DMS53 treated with DMSO at 0.1 percent for 48 hours (cell line): ENCODE data around the gene FAM161A.
"Not testable (repeated sequence)": the region's sequence is repeated elsewhere in the genome, so short reads cannot be mapped to it uniquely, and the experiment has no call there.

Source experiments
- DNase-seq: peaks from one replicate; lab custom pipeline; 2025; ENCODE audit not compliant: unreplicated experiment; lab: John Stamatoyannopoulos, UW

Gene FAM161A, protein sequence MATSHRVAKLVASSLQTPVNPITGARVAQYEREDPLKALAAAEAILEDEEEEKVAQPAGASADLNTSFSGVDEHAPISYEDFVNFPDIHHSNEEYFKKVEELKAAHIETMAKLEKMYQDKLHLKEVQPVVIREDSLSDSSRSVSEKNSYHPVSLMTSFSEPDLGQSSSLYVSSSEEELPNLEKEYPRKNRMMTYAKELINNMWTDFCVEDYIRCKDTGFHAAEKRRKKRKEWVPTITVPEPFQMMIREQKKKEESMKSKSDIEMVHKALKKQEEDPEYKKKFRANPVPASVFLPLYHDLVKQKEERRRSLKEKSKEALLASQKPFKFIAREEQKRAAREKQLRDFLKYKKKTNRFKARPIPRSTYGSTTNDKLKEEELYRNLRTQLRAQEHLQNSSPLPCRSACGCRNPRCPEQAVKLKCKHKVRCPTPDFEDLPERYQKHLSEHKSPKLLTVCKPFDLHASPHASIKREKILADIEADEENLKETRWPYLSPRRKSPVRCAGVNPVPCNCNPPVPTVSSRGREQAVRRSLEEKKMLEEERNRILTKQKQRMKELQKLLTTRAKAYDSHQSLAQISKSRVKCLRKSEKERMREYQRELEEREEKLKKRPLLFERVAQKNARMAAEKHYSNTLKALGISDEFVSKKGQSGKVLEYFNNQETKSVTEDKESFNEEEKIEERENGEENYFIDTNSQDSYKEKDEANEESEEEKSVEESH

DNA sequence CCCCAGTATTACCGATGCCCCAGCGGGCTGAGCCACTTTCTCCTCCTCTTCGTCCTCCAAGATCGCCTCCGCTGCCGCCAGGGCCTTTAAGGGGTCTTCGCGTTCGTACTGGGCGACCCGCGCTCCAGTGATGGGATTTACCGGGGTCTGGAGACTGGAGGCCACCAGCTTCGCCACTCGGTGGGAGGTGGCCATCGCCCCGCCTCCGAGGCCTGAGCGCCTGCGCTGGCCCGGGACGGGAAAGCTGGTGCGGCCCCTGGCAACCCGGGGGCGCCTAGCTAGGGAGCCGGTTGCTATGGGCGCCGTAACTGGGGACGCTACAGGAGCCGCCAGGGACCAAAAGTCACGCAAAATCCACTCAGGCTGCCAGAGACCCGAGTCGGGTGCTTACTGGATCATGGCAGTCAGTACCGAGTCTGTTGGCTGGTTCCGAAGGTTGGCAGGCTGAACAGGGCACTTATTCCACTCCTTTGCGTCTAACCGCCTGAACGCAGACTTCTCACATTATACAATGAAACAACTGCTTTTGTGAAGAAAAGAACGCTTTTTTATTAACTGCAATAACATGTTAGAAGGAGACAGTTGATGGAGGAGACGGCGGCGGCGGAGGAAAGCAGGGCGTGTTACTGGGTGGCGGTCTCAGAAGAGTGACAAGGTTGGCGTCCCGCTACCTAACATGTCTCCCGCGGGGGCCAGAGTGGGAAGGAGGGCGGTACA lies at the start of gene FAM161A:
TSS of gene FAM161A (minus strand) at position 214 of the 717 bp plus-strand sequence. CDS start at position 195, 19 bp downstream.
- peak; percentile 76 for DNase-seq

DNA sequence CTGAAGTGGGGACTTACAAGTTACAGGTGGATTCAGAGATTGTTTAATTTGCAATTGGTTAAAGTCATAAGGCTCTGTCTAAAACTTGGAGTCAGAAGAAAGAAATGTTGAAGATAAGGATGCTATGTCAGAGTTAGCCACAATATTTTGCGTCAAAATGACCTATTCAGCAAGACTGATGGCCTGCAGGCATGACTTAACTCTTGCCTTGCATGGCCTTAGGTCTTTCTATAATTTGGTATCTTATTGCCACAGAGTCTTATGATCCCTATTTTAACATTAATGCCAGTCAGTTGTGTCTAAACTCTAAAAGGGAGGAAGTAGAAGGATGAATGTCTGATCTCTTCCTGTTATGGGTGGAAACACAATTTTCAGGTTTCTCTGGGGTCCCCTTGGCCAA lies 46.4 kb upstream of the FAM161A start:
- no peak for DNase-seq

DNA sequence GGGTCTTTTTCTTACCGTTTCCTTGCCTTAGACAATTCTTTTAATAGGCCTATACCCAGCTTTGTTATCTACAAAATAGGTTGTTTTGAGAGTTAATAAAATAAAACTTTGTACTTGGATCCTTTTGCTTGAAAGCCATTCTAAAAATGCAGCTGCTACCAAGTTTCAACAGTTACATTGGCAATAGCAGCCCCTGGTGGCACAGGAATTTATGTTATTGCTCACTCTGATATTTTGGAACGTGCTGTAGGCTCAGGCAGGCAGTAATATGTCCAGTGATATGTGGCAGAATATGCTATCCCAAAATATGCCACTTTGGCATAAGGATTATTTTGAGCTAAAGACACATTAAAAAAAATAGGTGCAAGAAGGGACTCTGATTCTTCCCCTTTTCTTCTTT lies 45.0 kb upstream of the FAM161A start:
- DNase-seq = no peak

DNA sequence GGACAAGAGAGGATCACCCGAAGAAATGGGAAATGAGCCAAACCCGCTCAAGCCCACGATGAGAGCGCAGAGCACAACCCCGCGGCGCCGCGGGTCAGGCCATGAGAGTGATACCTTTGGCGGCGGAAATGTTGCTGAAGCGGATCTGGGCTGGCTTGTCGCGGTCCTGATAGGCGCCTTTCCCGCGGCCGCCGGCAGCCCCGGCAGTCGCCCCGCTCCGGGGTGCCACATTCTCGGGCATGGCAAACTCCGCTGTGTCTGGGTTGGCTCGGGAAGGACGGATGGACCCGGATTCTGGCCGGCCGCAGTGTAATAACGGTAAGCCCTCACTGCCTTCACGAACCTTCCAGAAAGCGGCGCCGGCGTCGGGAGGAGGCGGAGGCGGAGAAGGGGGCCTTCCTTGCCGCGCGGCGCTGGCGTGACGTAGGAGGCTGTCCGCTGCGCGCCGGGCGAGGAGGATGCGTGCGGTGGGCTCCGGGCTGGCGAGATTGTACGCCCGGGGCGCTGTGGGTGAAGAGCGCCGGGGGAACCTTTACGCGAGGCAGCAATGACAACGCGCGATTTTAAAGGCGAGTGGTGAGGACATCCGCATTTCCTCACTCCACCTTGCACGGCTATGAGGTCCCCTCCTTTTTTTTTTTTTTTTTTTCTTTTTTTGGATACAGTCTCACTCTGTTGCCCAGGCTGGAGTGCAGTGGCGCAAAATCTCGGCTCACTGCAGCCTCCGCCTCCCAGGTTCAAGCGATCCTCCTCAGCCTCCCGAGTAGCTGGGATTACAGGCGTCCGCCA lies 34.6 kb upstream of the FAM161A start, which contains the start of gene CCT4:
TSS of gene CCT4 (minus strand) at position 390 of the 789 bp plus-strand sequence. CDS start at position 241, 149 bp downstream.
- DNase-seq = peak; percentile 62

DNA sequence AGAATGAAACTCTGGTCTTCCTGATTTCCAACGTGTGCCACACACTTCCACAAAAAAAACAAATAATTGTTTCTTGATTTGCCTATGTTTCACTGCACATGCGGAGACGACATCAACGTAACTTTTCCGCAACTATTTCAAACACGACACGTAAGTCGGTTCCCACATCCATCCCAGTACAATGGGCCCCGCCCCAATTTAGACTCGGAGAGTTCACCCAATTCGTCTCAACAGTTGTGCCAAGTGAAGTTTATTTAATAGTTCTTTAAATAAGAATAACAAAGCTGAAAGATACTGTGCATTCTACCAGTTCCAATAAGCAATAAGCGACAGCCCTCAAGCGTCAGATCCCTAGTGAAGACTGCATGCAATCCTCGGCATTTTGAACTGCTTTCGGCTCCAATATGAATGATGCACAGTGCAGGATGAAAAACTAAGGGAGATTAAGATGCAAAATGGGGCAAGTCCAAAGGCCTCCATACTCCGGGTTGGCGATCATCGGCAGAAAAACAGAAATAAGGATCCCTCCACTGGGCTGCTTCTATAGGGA lies 33.9 kb upstream of the FAM161A start:
- DNase-seq = no peak

DNA sequence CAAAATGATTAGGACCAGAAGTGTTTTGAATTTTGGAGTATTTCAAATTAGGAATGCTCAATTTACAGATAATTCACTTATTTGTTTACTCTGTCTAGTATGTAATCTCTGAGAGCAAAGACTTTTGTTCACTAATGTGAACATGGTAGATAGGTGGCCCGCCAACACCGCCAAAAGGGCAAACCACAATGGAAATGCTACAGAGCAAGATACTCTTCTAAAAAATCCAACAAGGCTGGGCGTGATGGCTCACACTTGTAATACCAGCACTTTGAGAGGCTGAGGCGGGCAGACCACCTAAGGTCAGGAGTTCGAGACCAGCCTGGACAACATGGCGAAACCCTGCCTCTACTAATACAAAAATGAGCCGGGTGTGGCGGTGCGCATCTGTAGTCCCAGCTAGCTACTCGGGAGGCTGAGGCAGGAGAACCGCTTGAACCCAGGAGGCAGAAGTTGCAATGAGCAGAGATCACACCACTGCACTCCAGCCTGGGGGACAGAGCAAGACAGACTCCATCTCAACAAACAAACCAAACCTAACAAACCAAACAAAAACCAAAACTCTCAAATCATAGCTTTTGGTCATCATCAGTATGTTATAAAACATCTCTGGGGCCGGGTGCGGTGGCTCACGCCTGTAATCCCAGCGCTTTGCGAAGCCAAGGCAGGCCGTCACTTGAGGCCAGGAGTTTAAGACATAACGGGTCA lies 32.2 kb upstream of the FAM161A start:
- no peak for DNase-seq

DNA sequence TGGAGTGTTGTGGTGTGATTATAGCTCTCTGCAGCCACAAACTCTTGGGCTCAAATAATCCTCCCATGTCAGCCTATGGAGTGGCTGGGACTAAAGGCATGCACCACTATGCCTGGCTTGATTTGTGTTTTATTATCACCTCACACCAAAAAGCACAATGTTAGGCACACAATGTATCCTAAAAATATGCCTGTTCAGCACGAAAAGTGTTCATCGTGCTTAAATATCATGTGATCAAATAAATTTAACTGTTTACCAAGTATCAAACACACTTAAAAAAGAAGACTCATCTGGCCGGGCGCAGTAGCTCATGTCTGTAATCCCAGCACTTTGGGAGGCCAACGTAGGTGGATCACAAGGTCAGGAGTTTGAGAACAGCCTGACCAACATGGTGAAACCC lies 29.0 kb upstream of the FAM161A start:
- DNase-seq = no peak

DNA sequence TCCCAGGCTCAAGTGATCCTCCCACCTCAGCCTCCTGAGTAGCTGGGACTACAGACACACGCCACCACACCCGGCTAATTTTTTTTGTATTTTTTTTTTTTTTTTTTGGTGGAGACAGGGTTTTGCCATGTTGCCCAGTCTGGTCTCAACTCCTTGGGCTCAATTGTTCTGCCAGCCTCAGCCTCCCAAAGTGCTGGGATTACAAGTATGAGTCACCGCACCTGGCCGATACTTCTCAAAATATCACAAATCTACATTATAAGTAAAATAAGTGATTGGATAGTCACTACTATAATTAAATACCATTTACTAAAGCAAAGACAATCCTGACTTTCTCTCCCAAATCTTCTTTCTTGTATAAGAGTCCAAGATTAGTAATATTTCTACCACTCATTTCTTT lies 25.5 kb upstream of the FAM161A start:
- DNase-seq = not testable (repeated sequence)

DNA sequence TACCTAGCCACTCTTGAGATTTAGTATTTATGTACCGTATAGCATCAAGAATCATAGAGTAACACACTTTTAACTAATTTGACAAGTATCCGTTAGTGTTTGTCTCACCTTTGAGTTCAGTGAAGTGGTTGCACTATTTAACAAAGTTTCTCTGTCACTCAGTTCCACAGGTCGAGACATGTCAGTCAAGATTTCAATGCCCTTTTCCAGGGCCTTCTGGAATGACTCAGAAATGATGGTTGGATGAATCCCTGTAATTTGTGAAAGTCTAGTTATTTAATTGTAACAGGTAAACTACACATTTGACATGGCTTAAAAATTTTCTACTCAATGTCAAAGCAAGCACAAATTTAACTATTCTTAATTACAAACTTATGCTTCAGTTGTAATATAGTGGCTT lies 24.9 kb upstream of the FAM161A start:
- no peak for DNase-seq

DNA sequence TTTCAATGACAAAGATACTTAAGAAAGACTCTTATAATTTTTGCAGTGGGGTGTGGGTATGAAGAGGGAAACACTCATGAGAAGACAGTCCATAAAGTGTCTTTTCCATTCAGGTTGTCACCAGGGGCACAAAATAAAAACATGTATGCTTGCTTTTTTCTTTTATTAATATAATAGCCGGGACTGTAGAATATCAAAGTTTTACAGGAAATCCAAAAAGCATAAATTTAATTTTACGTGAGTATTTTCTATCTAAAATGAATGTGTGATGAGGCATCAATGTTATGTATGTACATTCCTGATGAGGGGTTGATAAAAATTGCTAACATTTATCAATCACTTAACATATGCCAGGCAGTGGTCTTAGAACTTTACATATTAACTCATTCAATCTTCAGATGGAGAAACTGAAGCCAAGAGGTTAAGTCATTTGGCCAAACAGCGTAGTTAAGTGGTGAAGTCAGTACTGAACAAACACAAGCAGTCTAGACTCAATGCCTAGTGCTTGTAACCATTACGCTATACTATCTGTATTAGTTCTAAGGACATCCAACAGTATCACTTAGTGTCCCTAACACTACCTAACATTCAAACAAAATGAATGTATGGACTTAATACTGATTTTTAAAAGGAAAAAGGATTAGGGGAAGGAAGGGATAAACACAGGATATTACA lies 23.8 kb upstream of the FAM161A start:
- no peak for DNase-seq

DNA sequence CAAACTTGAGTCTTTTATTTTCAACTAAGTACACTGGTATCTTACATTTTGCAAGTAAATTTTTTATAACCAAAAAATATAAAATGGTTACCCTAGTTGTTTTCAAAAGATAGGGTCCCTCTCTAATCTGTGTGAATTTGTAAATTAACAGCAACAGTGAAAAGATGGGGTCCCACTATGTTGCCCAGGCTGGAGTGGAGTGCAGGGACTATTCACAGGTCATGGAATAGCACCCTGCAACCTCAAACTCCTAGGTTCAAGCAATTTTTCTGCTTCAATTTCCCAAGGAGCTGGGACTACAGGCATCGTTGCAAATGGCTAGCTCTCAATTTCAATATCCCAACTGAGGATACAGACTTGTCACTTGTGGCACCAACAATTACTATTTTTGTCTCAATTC lies 22.5 kb upstream of the FAM161A start:
- no peak for DNase-seq

DNA sequence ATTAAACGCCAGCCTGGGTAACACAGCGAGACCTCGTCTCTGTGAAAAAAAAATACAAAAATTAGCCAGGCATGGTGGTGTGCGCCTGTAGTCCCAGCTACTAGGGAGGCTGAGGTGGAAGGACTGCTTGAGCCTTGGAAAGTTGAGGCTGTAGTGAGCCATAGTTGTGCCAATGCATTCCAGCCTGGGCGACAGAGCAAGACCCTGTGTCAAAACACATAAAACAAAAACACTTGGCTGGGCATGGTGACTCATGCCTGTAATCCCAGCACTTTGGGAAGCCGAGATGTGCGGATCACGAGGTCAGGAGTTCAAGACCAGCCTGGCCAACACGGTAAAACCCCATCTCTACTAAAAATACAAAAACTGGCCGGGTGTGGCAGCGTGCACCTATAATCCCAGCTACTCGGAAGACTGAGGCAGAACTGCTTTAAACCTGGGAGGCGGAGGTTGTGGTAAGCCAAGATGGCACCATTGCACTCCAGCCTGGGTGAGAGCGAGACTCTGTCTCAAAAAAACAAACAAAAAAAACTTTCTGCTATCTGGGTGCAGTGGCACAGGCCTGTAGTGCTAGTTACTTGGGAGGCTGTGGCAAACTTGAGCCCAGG lies 12.7 kb upstream of the FAM161A start:
- DNase-seq = not testable (repeated sequence)

DNA sequence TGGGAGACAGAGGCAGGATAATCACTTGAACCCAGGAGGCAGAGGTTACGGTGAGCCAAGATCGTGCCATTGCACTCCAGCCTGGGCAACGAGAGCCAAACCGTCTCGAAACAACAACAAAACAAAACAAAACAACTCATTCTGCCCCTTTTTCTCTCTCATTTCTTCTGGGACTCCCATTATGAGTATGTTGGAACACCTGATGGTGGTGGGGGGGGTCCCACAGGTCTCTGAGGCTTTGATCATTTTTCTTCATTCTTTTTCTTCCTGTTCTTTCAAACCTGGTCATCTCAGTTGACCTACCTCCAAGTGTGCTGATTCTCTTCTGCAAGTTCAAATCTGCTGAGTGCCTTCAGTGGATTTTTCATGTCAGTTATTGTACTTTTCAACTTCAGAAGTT lies 8.2 kb upstream of the FAM161A start:
- no peak for DNase-seq

DNA sequence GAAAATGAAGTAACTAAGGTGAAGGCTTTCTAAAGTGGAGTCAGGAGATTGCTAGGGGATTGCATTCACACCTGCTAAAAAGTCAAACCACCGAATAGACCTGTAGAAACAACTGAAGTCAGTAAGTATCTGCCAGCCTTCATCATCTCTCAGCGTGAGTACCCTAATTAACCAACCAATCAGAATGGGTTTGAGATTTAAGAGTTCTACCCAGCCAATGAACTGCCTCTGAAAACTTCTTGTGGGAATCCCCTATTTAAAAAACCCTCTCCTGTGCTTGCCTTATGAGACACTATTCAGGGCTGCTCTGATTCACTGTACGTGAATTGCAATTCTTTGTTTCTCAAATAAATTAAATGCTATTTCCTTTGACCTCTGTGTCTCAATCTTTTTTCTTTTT lies 3.4 kb upstream of the FAM161A start:
- no peak for DNase-seq

DNA sequence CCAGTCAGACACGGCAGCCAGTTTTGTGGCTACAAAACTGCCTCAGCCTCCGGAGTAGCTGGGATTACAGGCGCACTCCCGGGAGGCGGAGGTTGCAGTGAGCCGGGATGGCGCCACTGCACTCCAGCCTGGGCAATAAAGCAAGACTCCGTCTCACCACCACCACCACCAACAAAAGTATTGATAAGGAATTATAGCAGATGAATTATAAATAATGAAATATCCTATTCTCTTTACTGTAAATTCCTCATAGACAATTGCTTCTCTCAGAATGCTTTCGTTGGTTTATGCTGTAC lies 1.4 kb upstream of the FAM161A start:
- no peak for DNase-seq

DNA sequence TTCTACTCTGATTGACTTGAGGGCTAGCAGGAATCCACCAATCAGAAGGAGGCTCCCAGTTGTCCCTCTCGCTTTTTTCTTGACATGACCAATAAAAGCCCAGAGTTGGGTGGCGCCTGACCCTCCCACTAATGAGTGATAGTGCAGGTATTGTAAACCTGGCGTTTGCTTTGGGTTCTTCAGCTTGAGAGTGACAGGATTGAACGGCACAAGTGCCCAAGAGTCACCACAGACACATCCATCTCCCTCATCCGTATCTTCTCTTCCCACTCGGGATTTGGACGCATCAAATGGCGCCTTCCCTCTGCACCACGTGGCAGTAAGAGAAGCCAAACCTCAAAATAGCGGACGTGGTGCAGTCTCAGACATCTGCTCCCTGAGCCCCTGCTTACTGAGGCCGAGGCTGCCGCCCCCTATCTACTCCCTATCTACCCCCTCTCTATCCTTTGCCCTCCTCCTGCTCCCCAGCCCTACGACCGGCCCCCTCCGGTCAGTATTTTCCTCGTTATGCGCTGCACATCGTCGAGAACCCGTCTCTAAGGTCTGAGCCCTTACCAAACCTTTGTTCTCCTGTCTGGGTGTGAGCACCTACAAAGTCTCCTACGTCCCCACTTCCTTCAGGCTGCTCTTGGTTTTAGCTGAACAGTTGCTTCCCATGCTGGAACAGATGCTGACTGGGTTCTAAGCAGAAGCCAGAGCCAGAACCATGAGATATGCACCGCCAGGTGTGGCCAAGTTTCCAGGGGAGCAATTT lies 881 bp upstream of the FAM161A start:
- DNase-seq = peak; percentile 97

DNA sequence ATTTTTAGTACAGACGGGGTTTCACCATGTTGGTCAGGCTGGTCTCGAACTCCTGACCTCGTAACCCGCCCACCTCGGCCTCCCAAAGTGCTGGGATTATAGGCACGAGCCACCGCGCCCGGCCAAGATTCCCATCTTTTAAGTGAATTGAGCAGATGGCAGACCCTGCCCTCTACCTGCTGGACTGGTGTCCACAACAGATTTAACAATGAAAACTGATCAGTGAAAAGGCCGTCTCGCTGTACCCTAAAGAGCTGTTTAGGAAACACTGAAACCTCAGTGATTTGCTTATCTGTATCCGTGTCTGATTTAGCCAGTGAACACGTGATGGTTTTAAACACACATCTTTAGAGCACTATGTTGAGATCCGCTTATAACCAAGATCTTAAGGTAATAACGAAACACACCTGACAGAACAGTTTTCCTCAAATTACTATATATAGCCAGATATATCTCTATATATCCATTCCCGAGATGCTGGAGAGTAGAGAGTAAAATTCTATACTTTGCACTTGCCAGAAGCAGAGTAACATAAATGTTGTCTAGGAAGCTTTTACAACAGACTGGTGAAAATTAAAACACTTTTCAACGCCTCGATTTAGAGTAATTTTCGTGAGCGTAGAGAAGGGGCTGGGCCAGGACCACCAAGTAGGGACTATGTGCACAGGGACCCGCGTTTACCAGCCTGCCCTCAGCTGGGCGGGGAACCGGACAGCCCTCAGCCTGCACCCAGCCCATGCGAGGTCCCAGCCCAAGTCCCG lies 594 bp downstream of the FAM161A start:
- peak; percentile 76 for DNase-seq

DNA sequence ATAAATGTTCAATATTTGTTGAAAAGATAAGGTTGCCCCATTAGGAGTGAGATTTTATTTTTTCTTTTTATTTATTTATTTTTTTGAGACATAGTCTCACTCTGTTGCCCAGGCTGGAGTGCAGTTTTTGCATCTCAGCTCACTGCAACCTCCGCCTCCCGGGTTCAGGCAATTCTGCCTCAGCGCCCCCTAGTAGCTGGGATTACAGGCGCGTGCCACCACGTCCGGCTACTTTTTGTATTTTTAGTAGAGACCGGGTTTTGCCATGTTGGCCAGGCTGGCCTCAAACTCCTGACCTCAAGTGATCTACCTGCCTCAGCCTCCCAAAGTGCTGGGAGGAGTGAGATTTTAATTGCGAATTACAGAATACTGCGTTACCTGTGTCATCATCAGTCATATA lies 2.6 kb downstream of the FAM161A start:
- DNase-seq = not testable (repeated sequence)
